Measurements from ENCODE around the gene ZNF791.

GRCh38 chr19:12564016-12564664, 46.6 kb upstream of the ZNF791 start:
- no peak for TF ChIP-seq GATA2 (IDR thresholded peaks at IDR 0.05; ENCODE audit: low read depth, low read length)
- TF ChIP-seq GATA3 (IDR thresholded peaks at IDR 0.05; ENCODE audit: low read depth, low read length), result no peak
